Measurements from ENCODE around the gene DENND1A.

- TF ChIP-seq SUZ12 (IDR thresholded peaks at IDR 0.05; ENCODE audit: extremely low read depth, insufficient read depth, insufficient read length), result no peak
- TF ChIP-seq YY1 (IDR thresholded peaks at IDR 0.05; ENCODE audit: insufficient read depth, insufficient read length), result no peak
- TF ChIP-seq ZNF274 (IDR thresholded peaks at IDR 0.05; ENCODE audit: low read depth, low read length), result no peak
Observed at GRCh38 chr9:123745451-123745850, 184.5 kb downstream of the DENND1A start.

All from NT2/D1 (cell line).